GM12873 (cell line): ENCODE data around the gene TOMM70.

Experiments
- TF ChIP-seq, protein P1 (sequence below): IDR thresholded peaks from 2 replicates; pipeline ENCODE4 v1.5.1; 2012; ENCODE audit warnings: low read depth, mild to moderate bottlenecking, moderate library complexity, low read length, control low read depth; ENCODE audit not compliant: insufficient read depth; ENCODE audit errors: missing control alignments

TOMM70 gene

GRCh38 chr3:100436951-100437350 is 36.1 kb upstream of the TOMM70 start:
- TF ChIP-seq, protein P1, sequence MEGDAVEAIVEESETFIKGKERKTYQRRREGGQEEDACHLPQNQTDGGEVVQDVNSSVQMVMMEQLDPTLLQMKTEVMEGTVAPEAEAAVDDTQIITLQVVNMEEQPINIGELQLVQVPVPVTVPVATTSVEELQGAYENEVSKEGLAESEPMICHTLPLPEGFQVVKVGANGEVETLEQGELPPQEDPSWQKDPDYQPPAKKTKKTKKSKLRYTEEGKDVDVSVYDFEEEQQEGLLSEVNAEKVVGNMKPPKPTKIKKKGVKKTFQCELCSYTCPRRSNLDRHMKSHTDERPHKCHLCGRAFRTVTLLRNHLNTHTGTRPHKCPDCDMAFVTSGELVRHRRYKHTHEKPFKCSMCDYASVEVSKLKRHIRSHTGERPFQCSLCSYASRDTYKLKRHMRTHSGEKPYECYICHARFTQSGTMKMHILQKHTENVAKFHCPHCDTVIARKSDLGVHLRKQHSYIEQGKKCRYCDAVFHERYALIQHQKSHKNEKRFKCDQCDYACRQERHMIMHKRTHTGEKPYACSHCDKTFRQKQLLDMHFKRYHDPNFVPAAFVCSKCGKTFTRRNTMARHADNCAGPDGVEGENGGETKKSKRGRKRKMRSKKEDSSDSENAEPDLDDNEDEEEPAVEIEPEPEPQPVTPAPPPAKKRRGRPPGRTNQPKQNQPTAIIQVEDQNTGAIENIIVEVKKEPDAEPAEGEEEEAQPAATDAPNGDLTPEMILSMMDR, result no peak

- TF ChIP-seq, protein P1, result no peak
These were observed 28.4 kb upstream of the TOMM70 start for GRCh38 chr3:100429187-100429716.

GRCh38 chr3:100427699-100428098 is 26.8 kb upstream of the TOMM70 start:
- TF ChIP-seq, protein P1, result no peak

DNA sequence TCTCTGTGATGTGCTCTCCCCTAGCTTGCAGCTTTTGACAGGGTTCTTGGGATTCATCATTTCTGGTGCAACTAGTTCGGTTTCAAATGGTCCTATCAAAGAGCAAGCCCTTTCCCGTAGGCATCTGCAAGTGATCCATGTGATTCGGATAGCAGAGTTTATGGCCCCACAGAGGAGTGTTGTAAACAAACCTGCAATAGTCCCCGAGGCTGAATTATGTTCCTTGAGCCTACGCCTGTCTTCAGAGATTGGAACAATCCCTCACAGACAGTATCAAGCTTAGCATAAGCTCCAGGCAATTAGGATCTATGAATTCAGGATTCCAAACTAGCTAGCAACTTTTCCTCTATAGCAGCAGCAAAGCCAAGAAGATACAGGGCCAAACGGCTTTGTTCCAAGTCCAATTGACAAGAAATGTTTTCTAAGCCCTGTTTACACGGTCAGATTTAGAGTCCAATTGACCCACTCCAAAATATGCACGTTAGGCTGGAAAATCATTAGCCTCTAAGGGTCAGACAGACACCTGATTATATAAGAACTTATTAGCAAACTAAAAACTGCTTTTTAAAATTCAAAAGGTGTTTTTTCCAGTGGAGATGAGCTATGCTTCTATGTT is 25.3 kb upstream of the TOMM70 start:
- TF ChIP-seq, protein P1, result no peak

DNA sequence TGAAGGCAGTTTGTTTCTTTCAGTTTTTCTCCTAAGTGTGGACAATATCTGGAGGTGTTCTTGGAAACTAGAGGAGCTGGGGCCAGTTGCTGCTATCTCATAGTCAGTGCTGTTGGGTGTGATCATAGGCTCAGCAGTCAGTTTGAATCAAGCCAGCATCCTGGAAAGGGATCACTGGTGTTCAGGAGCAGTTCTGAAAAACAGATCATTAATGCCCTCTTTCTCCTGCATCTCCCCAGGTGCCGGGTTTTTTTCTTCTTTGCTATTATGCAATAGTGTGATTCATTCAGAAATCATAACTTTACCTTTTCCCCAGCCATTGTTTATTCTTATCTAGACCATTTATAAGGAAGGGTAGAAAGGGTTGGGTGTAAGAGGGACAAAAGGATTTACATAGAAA is 24.4 kb upstream of the TOMM70 start:
- TF ChIP-seq, protein P1, result no peak

GRCh38 chr3:100424261-100424660 is 23.4 kb upstream of the TOMM70 start:
- TF ChIP-seq, protein P1, result no peak

DNA sequence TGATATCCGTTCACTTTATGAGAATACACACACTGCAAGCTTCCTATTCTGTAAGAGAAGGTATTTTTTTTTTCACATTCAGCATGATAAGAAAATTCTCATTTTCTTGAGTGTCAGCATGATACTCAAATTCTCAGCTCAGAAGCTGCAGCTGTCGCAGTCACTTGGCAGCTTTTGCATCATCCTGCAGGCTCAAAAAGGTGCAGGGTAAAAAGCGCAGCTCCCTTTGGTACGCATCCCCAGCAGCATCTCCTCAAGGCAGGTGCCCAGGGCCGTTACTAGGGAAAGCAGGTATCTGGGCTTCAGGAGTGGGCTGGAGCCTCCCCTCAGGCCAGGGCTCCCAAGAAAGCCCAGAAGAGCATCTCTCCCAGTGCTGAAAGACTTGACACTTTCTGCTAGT is 22.7 kb upstream of the TOMM70 start:
- TF ChIP-seq, protein P1, result no peak
